ENCODE results near the gene C11orf71.

DNA sequence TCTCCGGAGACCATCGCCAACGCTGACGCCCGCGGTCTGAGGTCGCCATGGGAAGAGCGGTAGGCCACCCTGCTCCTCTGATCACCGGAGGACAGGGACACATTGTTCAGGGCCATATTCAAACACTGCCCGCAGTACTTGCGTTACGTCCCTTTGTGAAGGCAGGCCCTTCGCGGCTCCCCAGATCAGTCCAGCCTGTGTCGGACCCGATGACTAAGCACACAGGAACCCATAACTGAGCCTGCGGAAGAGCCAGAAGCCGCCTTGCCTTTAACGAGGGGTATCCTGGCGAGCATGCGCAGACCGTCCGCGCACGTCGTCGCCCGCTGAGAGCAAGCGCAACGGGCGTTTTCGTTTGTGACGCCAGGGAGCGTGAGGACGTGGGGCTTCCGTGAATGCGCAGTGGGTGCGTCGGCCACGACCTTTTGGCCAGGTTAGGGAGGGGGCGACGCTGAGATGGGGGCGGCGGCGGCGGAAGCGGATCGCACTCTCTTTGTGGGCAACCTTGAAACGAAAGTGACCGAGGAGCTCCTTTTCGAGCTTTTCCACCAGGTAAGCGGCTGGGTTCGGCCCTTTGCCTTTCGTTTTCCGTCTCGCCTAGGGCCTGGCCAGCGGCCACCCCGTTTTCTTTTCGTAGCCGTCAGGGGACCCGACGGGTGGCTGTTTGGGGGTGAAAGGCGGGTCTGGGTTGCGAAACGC is at the start of gene C11orf71, which contains the start of gene RBM7:
- no peak for TF ChIP-seq CTCF (IDR thresholded peaks at IDR 0.05; ENCODE audit: low read length)
- no peak for TF ChIP-seq EZH2 (IDR thresholded peaks at IDR 0.05; ENCODE audit: borderline replicate concordance, low read length)

All from OCI-LY1 (cell line).